Karpas-422 (cell line): Measurements from ENCODE around the gene RIPPLY2. TPM values are rescaled to one million over a fixed set of nuclear protein-coding genes. Genes with fewer than 3 reads are reported as not detected.

Experiments
- DNase-seq: peaks from one replicate; pipeline ENCODE4 v3.0.0-alpha.2; 2015
- H2AFZ ChIP-seq: fragments of 200-600 bp; sonication (generic); 2 replicates; pipeline ENCODE4 v1.6.1; 2014; ENCODE audit warnings: antibody characterized with exemption, low read length, mixed read lengths
- H3K27ac ChIP-seq: fragments of 200-600 bp; sonication (generic); 2 replicates; pipeline ENCODE4 v1.5.1; 2014; ENCODE audit warnings: mild to moderate bottlenecking, low read length, moderate library complexity
- H3K27me3 ChIP-seq: fragments of 200-600 bp; sonication (generic); 2 replicates; pipeline ENCODE4 v1.6.1; 2014; ENCODE audit warnings: low read length, mixed read lengths
- H3K36me3 ChIP-seq: fragments of 200-600 bp; sonication (generic); 2 replicates; pipeline ENCODE4 v1.6.1; 2014; ENCODE audit warnings: low read length, mixed read lengths; ENCODE audit not compliant: insufficient read depth
- H3K4me1 ChIP-seq: fragments of 200-600 bp; sonication (generic); 2 replicates; pipeline ENCODE4 v1.6.1; 2014; ENCODE audit warnings: mild to moderate bottlenecking, low read length, mixed read lengths
- H3K4me2 ChIP-seq: fragments of 200-600 bp; sonication (generic); 2 replicates; pipeline ENCODE4 v1.6.1; 2014; ENCODE audit warnings: low read length, low read depth, mild to moderate bottlenecking; ENCODE audit not compliant: poor library complexity, severe bottlenecking
- H3K4me3 ChIP-seq: fragments of 200-600 bp; sonication (generic); 2 replicates; pipeline ENCODE4 v1.5.1; 2014; ENCODE audit warnings: mild to moderate bottlenecking, antibody characterized with exemption, low read length, mixed read lengths
- H3K79me2 ChIP-seq: fragments of 200-600 bp; sonication (generic); 2 replicates; pipeline ENCODE4 v1.6.1; 2014; ENCODE audit warnings: mild to moderate bottlenecking, low read length, mixed read lengths
- H3K9ac ChIP-seq: fragments of 200-600 bp; sonication (generic); 2 replicates; pipeline ENCODE4 v1.6.0; 2014; ENCODE audit warnings: low read length
- H3K9me2 ChIP-seq: fragments of 200-600 bp; sonication (generic), shearing (Covaris generic); replicated peaks from 2 replicates; pipeline ENCODE4 v1.6.0; 2014; ENCODE audit warnings: mild to moderate bottlenecking, low read length, moderate library complexity; ENCODE audit not compliant: insufficient read depth
- H3K9me3 ChIP-seq: fragments of 300-700, 200-600 bp; sonication (generic); 2 replicates; pipeline ENCODE4 v1.6.1; 2014; ENCODE audit warnings: low read length, mixed read lengths
- H4K20me1 ChIP-seq: fragments of 200-600 bp; sonication (generic); 2 replicates; pipeline ENCODE4 v1.6.1; 2014; ENCODE audit warnings: mild to moderate bottlenecking, antibody characterized with exemption, low read length, low read depth; ENCODE audit not compliant: insufficient read depth
- total RNA-seq: library from RNA; depleted of rRNA; stranded (reverse); fragments of >200 nt; shearing (Covaris generic); gene quantifications from 2 replicates; pipeline ENCODE4 v1.2.3, GENCODE V29; 2014; ENCODE audit warnings: low replicate concordance

Gene RIPPLY2
- total RNA-seq, 1 experiment from 2014 or later, result not detected

- Histone ChIP-seq H3K9me2 (no peaks in the 10 kb centered on the region), H3K4me1 (no peaks in the 10 kb centered on the region), H3K4me3 (no peak overlapping the region), H2AFZ (no peak overlapping the region), H3K36me3 (no peaks in the 10 kb centered on the region), H3K27ac (no peak overlapping the region), H3K9ac (no peak overlapping the region), H3K79me2 (no peaks in the 10 kb centered on the region), H3K9me3 (peaks cover 6% of the 10 kb centered on the region; the same call in 1 of the 2 replicates), H3K4me2 (no peak overlapping the region), H3K27me3 (no peaks in the 10 kb centered on the region), H4K20me1 (no peaks in the 10 kb centered on the region)
- no peak for DNase-seq
These were observed 28.8 kb upstream of the RIPPLY2 start for GRCh38 chr6:83824388-83824801.

- peaks cover 6% of the 10 kb centered on the region; the same call in 1 of the 2 replicates for H3K9me3 ChIP-seq
- H3K4me3 ChIP-seq, result no peak overlapping the region
- no peaks in the 10 kb centered on the region for H3K36me3 ChIP-seq
- no peaks in the 10 kb centered on the region for H3K9me2 ChIP-seq
- no peaks in the 10 kb centered on the region for H3K4me1 ChIP-seq
- H3K79me2 ChIP-seq, result no peaks in the 10 kb centered on the region
- H3K9ac ChIP-seq, result no peak overlapping the region
- no peak overlapping the region for H3K4me2 ChIP-seq
- H4K20me1 ChIP-seq, result no peaks in the 10 kb centered on the region
- H3K27me3 ChIP-seq, result no peaks in the 10 kb centered on the region
- H2AFZ ChIP-seq, result no peak overlapping the region
- no peak for DNase-seq
- H3K27ac ChIP-seq, result no peak overlapping the region
These were observed 28.3 kb upstream of the RIPPLY2 start for GRCh38 chr6:83824831-83825230.

- H3K9ac ChIP-seq, result no peak overlapping the region
- no peaks in the 10 kb centered on the region for H4K20me1 ChIP-seq
- H3K4me2 ChIP-seq, result no peak overlapping the region
- DNase-seq, result no peak
- no peaks in the 10 kb centered on the region for H3K9me2 ChIP-seq
- no peaks in the 10 kb centered on the region for H3K36me3 ChIP-seq
- no peaks in the 10 kb centered on the region for H3K79me2 ChIP-seq
- H2AFZ ChIP-seq, result no peak overlapping the region
- no peaks in the 10 kb centered on the region for H3K27me3 ChIP-seq
- H3K9me3 ChIP-seq, result peaks cover 6% of the 10 kb centered on the region; the same call in 1 of the 2 replicates
- no peaks in the 10 kb centered on the region for H3K4me1 ChIP-seq
- no peak overlapping the region for H3K4me3 ChIP-seq
- H3K27ac ChIP-seq, result no peak overlapping the region
These were observed 26.1 kb upstream of the RIPPLY2 start for GRCh38 chr6:83827050-83827449.

GRCh38 chr6:83838727-83839126, 14.4 kb upstream of the RIPPLY2 start:
- Histone ChIP-seq H3K79me2 (no peaks in the 10 kb centered on the region), H3K36me3 (no peaks in the 10 kb centered on the region), H3K4me2 (no peak overlapping the region), H3K4me1 (no peaks in the 10 kb centered on the region), H4K20me1 (no peaks in the 10 kb centered on the region), H3K27me3 (no peaks in the 10 kb centered on the region), H3K27ac (no peak overlapping the region), H2AFZ (no peak overlapping the region), H3K4me3 (no peak overlapping the region), H3K9ac (no peak overlapping the region), H3K9me3 (no peaks in the 10 kb centered on the region), H3K9me2 (no peaks in the 10 kb centered on the region)
- no peak for DNase-seq

GRCh38 chr6:83844170-83844569, 9.0 kb upstream of the RIPPLY2 start:
- H3K4me3 ChIP-seq, result no peak overlapping the region
- no peak for DNase-seq
- H3K27ac ChIP-seq, result no peak overlapping the region
- H3K9ac ChIP-seq, result no peak overlapping the region
- no peak overlapping the region for H2AFZ ChIP-seq
- H4K20me1 ChIP-seq, result no peaks in the 10 kb centered on the region
- H3K27me3 ChIP-seq, result no peaks in the 10 kb centered on the region
- no peaks in the 10 kb centered on the region for H3K9me3 ChIP-seq
- H3K79me2 ChIP-seq, result no peaks in the 10 kb centered on the region
- H3K4me1 ChIP-seq, result no peaks in the 10 kb centered on the region; the same call in 1 of the 2 replicates
- H3K9me2 ChIP-seq, result no peaks in the 10 kb centered on the region
- H3K4me2 ChIP-seq, result no peak overlapping the region
- no peaks in the 10 kb centered on the region for H3K36me3 ChIP-seq

- no peak for DNase-seq
- H3K27ac ChIP-seq, result no peak overlapping the region
- no peaks in the 10 kb centered on the region for H3K27me3 ChIP-seq
- no peak overlapping the region for H3K4me2 ChIP-seq
- H4K20me1 ChIP-seq, result no peaks in the 10 kb centered on the region
- no peak overlapping the region for H3K4me3 ChIP-seq
- no peaks in the 10 kb centered on the region for H3K9me2 ChIP-seq
- no peaks in the 10 kb centered on the region for H3K36me3 ChIP-seq
- no peaks in the 10 kb centered on the region; the same call in 1 of the 2 replicates for H3K4me1 ChIP-seq
- H3K9ac ChIP-seq, result no peak overlapping the region
- H2AFZ ChIP-seq, result no peak overlapping the region
- H3K9me3 ChIP-seq, result no peaks in the 10 kb centered on the region
- no peaks in the 10 kb centered on the region for H3K79me2 ChIP-seq
These were observed 6.9 kb upstream of the RIPPLY2 start for GRCh38 chr6:83846291-83846690.

GRCh38 chr6:83847179-83847578, 6.0 kb upstream of the RIPPLY2 start:
- Histone ChIP-seq H3K4me3 (no peak overlapping the region), H3K9me2 (no peaks in the 10 kb centered on the region), H3K4me2 (no peak overlapping the region), H3K27me3 (no peaks in the 10 kb centered on the region), H3K27ac (no peak overlapping the region), H3K9me3 (no peaks in the 10 kb centered on the region), H4K20me1 (no peaks in the 10 kb centered on the region), H3K79me2 (no peaks in the 10 kb centered on the region), H3K9ac (no peak overlapping the region), H3K4me1 (no peaks in the 10 kb centered on the region; the same call in 1 of the 2 replicates), H2AFZ (no peak overlapping the region), H3K36me3 (no peaks in the 10 kb centered on the region)
- DNase-seq, result no peak

- H3K79me2 ChIP-seq, result no peaks in the 10 kb centered on the region
- H3K27me3 ChIP-seq, result no peaks in the 10 kb centered on the region
- no peaks in the 10 kb centered on the region for H3K36me3 ChIP-seq
- H3K4me2 ChIP-seq, result no peak overlapping the region
- no peak overlapping the region for H2AFZ ChIP-seq
- no peaks in the 10 kb centered on the region for H3K9me3 ChIP-seq
- no peaks in the 10 kb centered on the region for H3K9me2 ChIP-seq
- DNase-seq, result no peak
- no peak overlapping the region for H3K9ac ChIP-seq
- no peak overlapping the region for H3K27ac ChIP-seq
- no peak overlapping the region for H3K4me3 ChIP-seq
- H4K20me1 ChIP-seq, result no peaks in the 10 kb centered on the region
- no peaks in the 10 kb centered on the region; the same call in 1 of the 2 replicates for H3K4me1 ChIP-seq
These were observed 4.0 kb upstream of the RIPPLY2 start for GRCh38 chr6:83849127-83849526.

GRCh38 chr6:83849610-83850009, 3.5 kb upstream of the RIPPLY2 start:
- Histone ChIP-seq H3K36me3 (no peaks in the 10 kb centered on the region), H3K27ac (no peak overlapping the region), H3K4me2 (no peak overlapping the region), H3K27me3 (no peaks in the 10 kb centered on the region), H3K4me3 (no peak overlapping the region), H3K9me3 (no peaks in the 10 kb centered on the region), H2AFZ (no peak overlapping the region), H3K4me1 (no peaks in the 10 kb centered on the region; the same call in 1 of the 2 replicates), H3K9ac (no peak overlapping the region), H4K20me1 (no peaks in the 10 kb centered on the region), H3K9me2 (no peaks in the 10 kb centered on the region), H3K79me2 (no peaks in the 10 kb centered on the region)
- DNase-seq, result no peak
